Measurements from ENCODE around the gene UBR4. TPM values are rescaled to one million over a fixed set of nuclear protein-coding genes. Genes with fewer than 3 reads are reported as not detected.

UBR4 gene
- polyA plus RNA-seq, 1 of the 3 experiments (the other 2 are of a cell fraction), result 68.7 TPM

- Histone ChIP-seq H3K27me3 (ENCODE audit: insufficient read depth) (no peaks in the 10 kb centered on the region), H3K9me3 (no peaks in the 10 kb centered on the region), H3K36me3 (replicated peaks in 1 of 2; ENCODE audit: control insufficient read depth in 1 of 2, insufficient read depth in 2 of 2, low read length in 1 of 2) (no peaks in the 10 kb centered on the region), H3K4me3 (ENCODE audit: low read depth in 2 of 2, low read length in 1 of 2) (no peak overlapping the region), H4K20me1 (ENCODE audit: insufficient read depth) (no peaks in the 10 kb centered on the region), H3K27ac (ENCODE audit: low read depth in 2 of 2, low read length in 1 of 2) (no peak overlapping the region), H3K79me2 (ENCODE audit: insufficient read depth) (no peaks in the 10 kb centered on the region), H3K9me2 (no peaks in the 10 kb centered on the region), H3K4me1 (ENCODE audit: control insufficient read depth in 1 of 2, insufficient read depth in 2 of 2, low read depth in 1 of 2, low read length in 1 of 2) (peaks cover 11% of the 10 kb centered on the region in 2 experiments; a peak in 3 of 4 replicates), H3K9ac (no peak overlapping the region), H2AFZ (ENCODE audit: low read depth) (no peak overlapping the region), H3F3A (replicated peaks; ENCODE audit: insufficient read depth) (peaks cover 6% of the 10 kb centered on the region), H3K4me2 (no peak overlapping the region)
- ChIA-PET POLR2A (no interaction called here), CTCF (no interaction called here)
- DNase-seq, result no peak
- TF ChIP-seq GATA2 (CRISPR knock-in tag; IDR thresholded peaks at IDR 0.05) (no peak), PBX3 (IDR thresholded peaks at IDR 0.05) (no peak), MEF2A (IDR thresholded peaks at IDR 0.05; ENCODE audit: borderline replicate concordance, low read depth) (no peak), RCOR1 (IDR thresholded peaks at IDR 0.05; ENCODE audit: low read length) (no peak), YY1 (IDR thresholded peaks at IDR 0.05; ENCODE audit: low read depth) (no peak), POLR2AphosphoS5 (IDR thresholded peaks at IDR 0.05; ENCODE audit: low read depth, low read length) (no peak), TCF12 (IDR thresholded peaks at IDR 0.05) (no peak), FOSL2 (IDR thresholded peaks at IDR 0.05; ENCODE audit: borderline replicate concordance, low read depth) (no peak), SMC3 (IDR thresholded peaks at IDR 0.05; ENCODE audit: low read depth, low read length) (no peak), TEAD4 (IDR thresholded peaks at IDR 0.05; ENCODE audit: borderline replicate concordance, insufficient read depth) (no peak), RAD21 (IDR thresholded peaks at IDR 0.05; ENCODE audit: low read length) (no peak), EP300 (IDR thresholded peaks at IDR 0.05; ENCODE audit: borderline replicate concordance in 1 of 2, low read depth in 1 of 2, low read length in 1 of 2) (no peak), RXRA (IDR thresholded peaks at IDR 0.05; ENCODE audit: borderline replicate concordance, low read depth) (no peak)
- TF ChIP-seq, protein P1, sequence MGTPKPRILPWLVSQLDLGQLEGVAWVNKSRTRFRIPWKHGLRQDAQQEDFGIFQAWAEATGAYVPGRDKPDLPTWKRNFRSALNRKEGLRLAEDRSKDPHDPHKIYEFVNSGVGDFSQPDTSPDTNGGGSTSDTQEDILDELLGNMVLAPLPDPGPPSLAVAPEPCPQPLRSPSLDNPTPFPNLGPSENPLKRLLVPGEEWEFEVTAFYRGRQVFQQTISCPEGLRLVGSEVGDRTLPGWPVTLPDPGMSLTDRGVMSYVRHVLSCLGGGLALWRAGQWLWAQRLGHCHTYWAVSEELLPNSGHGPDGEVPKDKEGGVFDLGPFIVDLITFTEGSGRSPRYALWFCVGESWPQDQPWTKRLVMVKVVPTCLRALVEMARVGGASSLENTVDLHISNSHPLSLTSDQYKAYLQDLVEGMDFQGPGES (IDR thresholded peaks at IDR 0.05; ENCODE audit: low read depth, low read length), result no peak
- TF ChIP-seq, protein P2, sequence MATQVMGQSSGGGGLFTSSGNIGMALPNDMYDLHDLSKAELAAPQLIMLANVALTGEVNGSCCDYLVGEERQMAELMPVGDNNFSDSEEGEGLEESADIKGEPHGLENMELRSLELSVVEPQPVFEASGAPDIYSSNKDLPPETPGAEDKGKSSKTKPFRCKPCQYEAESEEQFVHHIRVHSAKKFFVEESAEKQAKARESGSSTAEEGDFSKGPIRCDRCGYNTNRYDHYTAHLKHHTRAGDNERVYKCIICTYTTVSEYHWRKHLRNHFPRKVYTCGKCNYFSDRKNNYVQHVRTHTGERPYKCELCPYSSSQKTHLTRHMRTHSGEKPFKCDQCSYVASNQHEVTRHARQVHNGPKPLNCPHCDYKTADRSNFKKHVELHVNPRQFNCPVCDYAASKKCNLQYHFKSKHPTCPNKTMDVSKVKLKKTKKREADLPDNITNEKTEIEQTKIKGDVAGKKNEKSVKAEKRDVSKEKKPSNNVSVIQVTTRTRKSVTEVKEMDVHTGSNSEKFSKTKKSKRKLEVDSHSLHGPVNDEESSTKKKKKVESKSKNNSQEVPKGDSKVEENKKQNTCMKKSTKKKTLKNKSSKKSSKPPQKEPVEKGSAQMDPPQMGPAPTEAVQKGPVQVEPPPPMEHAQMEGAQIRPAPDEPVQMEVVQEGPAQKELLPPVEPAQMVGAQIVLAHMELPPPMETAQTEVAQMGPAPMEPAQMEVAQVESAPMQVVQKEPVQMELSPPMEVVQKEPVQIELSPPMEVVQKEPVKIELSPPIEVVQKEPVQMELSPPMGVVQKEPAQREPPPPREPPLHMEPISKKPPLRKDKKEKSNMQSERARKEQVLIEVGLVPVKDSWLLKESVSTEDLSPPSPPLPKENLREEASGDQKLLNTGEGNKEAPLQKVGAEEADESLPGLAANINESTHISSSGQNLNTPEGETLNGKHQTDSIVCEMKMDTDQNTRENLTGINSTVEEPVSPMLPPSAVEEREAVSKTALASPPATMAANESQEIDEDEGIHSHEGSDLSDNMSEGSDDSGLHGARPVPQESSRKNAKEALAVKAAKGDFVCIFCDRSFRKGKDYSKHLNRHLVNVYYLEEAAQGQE (IDR thresholded peaks at IDR 0.05; ENCODE audit: low read depth, low read length), result no peak
- TF ChIP-seq, protein P3, sequence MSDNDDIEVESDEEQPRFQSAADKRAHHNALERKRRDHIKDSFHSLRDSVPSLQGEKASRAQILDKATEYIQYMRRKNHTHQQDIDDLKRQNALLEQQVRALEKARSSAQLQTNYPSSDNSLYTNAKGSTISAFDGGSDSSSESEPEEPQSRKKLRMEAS (IDR thresholded peaks at IDR 0.05; ENCODE audit: low read depth), result no peak
- WGBS (ENCODE audit: low lambda C conversion rate), result 89% methylated on average over 16 of the region's 20 CpGs
Observed at GRCh38 chr1:19032701-19033514, 177.2 kb downstream of the UBR4 start.
